Adipocyte (in vitro differentiated cells): ENCODE results near the gene SOX10.
A peak's percentile ranks its signal among the peaks of the same experiment; 100 is the strongest.

ENCODE experiments used
- DNase-seq: peaks from one replicate; pipeline ENCODE4 v3.0.0-alpha.2; 2015; ENCODE audit warnings: low read depth
- H3K27me3 ChIP-seq: replicated peaks from 2 replicates; pipeline ENCODE4 v1.7.0; 2013; ENCODE audit warnings: mild to moderate bottlenecking, low read length, moderate library complexity; ENCODE audit not compliant: control insufficient read depth, insufficient read depth
- H3K36me3 ChIP-seq: 2 replicates; pipeline ENCODE4 v1.7.0; 2013; ENCODE audit warnings: low read length, mild to moderate bottlenecking, moderate library complexity; ENCODE audit not compliant: control insufficient read depth, insufficient read depth, severe bottlenecking
- H3K4me1 ChIP-seq: 2 replicates; pipeline ENCODE4 v1.7.0; 2013; ENCODE audit warnings: mild to moderate bottlenecking, low read length, moderate library complexity; ENCODE audit not compliant: control insufficient read depth, insufficient read depth
- H3K4me3 ChIP-seq: 2 replicates; pipeline ENCODE4 v1.7.0; 2013; ENCODE audit warnings: mild to moderate bottlenecking, low read length, moderate library complexity
- H3K9ac ChIP-seq: 2 replicates; pipeline ENCODE4 v1.7.0; 2013; ENCODE audit warnings: mild to moderate bottlenecking, low read length, moderate library complexity
- H3K9me3 ChIP-seq: 2 replicates; pipeline ENCODE4 v1.7.0; 2013; ENCODE audit warnings: mild to moderate bottlenecking, low read length, moderate library complexity; ENCODE audit not compliant: control insufficient read depth

SOX10 gene

GRCh38 chr22:38026130-38027111 is 42.1 kb upstream of the SOX10 start:
- H3K36me3 ChIP-seq, result no peaks in the 10 kb centered on the region
- DNase-seq, result no peak

DNA sequence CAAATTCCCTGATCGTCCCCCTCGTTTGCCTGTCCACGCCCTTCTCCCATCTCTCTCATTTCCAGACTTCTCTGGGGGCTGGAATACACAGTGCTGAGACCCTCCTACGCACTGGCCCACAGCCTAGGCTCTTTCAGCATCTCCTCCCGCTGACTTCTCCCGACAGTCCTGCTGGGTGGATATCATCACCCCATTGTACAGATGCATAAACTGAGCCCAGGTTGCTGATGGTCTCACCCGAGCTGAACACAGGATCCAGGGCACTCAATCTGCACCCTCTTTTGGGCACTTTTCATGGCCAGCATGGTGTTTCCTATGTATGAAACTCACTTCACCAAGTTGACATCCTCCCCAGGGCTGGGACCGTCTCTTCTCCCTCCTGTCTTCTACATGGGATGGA is 41.2 kb upstream of the SOX10 start:
- no peak overlapping the region for H3K9ac ChIP-seq
- H3K9me3 ChIP-seq, result no peaks in the 10 kb centered on the region
- H3K27me3 ChIP-seq, result peaks cover 11% of the 10 kb centered on the region
- no peak overlapping the region for H3K4me3 ChIP-seq
- no peaks in the 10 kb centered on the region for H3K36me3 ChIP-seq
- DNase-seq, result no peak
- H3K4me1 ChIP-seq, result peaks cover 5% of the 10 kb centered on the region

More at GRCh38 chr22:38026130-38027111, 42.1 kb upstream of the SOX10 start:
- Histone ChIP-seq H3K4me1 (peaks cover 6% of the 10 kb centered on the region), H3K9ac (no peak overlapping the region), H3K27me3 (peaks cover 11% of the 10 kb centered on the region), H3K4me3 (no peak overlapping the region), H3K9me3 (no peaks in the 10 kb centered on the region)

DNA sequence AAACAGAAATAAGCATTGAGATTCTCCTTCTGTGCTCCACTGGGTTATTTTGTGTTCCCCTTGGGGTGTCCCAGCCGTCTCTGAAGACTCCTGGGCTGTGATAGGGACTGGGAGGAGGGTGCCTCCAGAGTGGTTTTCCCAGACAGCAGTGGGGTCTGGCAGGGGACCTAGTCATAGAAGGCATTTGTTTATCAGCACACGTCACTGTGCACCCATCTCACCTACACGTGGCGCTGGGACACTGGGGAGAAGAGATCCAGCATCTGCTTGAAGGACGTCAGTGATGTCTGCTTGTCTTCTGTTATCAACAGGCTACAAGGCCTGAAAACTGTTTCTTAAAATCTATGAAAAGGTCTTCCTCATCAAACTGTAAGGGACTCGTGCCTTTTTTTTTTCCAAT is 38.7 kb upstream of the SOX10 start:
- Histone ChIP-seq H3K36me3 (no peaks in the 10 kb centered on the region), H3K4me3 (no peak overlapping the region), H3K4me1 (no peaks in the 10 kb centered on the region), H3K27me3 (peaks cover 11% of the 10 kb centered on the region), H3K9me3 (no peaks in the 10 kb centered on the region), H3K9ac (no peak overlapping the region)
- DNase-seq, result no peak

GRCh38 chr22:38021206-38021605 is 36.9 kb upstream of the SOX10 start:
- Histone ChIP-seq H3K36me3 (no peaks in the 10 kb centered on the region), H3K27me3 (peaks cover 11% of the 10 kb centered on the region), H3K9ac (no peak overlapping the region), H3K4me1 (peaks cover 12% of the 10 kb centered on the region), H3K4me3 (no peak overlapping the region), H3K9me3 (no peaks in the 10 kb centered on the region)
- no peak for DNase-seq

DNA sequence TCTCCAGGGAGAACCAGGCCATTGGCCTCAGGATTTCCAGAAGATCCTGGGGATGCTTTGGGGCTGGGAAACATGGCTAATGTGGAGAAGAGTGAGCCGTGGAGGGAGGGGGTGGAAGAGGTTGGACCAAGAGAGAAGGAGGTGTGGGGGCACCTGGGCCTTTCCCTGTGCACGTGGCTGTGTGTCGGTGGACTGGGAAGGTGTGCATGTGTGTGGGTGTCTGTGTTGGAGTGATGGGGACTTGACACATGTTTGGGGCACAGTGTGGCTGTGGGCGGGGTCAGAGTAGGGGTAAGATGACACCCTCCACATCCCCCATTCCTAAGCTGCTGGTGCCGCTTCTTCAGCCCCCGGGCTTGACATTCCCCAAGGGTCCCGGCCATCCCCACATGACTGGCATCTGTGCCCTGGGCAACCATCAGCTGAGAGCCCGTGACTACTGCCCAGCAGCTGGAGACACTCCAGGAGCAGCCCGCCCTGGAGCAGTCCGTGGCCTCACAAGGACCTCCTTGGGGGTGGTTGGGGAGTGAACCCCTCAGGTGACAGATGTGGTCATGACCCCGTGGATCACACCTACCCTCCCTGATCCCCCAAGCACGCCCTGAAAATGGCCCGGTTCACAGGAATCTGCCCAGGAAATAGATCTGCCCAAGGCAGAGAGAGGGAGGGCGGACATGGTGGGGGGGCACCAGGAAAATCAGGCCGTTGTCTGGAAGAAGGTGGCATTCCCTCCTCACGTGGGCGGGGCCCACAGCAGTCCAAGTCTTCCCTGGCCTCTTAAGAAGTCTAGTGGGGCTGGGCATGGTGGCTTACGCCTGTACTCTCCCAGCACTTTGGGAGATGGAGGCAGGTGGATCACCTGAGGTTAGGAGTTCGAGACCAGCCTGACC is 34.8 kb upstream of the SOX10 start:
- Histone ChIP-seq H3K4me1 (peaks cover 12% of the 10 kb centered on the region), H3K9me3 (no peaks in the 10 kb centered on the region)

GRCh38 chr22:38017939-38018885 is 33.9 kb upstream of the SOX10 start:
- no peaks in the 10 kb centered on the region for H3K27me3 ChIP-seq

More for the DNA sequence above, 34.8 kb upstream of the SOX10 start:
- H3K4me3 ChIP-seq, result no peak overlapping the region
- H3K9ac ChIP-seq, result no peak overlapping the region
- DNase-seq, result no peak
- H3K36me3 ChIP-seq, result no peaks in the 10 kb centered on the region
- no peaks in the 10 kb centered on the region for H3K27me3 ChIP-seq

DNA sequence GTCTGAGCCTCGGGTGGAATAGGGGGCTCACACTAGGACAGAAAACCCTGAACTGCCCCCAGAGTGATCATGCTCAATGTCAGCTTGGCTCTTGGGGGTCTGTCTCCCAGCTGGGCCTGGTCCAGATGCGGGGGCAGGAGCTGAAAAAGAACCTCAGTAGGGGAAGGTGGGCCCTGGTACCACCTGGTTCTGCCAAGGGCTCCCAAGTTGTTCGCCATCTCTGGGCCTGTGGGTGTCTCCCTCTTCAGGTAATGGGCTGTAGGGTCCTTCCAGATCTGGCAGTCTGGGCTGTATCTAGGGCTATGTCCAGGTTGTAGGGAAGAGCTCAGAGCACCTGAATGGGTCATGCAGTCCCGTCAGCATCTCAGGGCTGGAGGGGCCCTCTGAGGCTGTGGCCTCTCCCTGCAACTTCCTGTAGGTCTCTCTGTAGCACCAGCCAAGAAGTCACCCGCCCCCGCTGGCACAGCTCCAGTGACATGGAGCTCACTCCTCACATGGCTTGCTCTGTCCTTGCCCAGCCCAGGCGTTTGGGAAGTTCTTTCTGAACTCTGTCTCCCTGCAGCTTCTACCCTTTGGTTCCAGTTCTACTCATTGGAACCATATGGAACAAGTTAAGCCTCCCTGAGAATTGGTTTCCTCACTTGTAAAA is 33.0 kb upstream of the SOX10 start:
- Histone ChIP-seq H3K36me3 (no peaks in the 10 kb centered on the region), H3K4me1 (peaks cover 12% of the 10 kb centered on the region), H3K9ac (no peak overlapping the region), H3K9me3 (no peaks in the 10 kb centered on the region), H3K4me3 (no peak overlapping the region), H3K27me3 (no peaks in the 10 kb centered on the region)
- DNase-seq, result peak; percentile 54

More at GRCh38 chr22:38017939-38018885, 33.9 kb upstream of the SOX10 start:
- Histone ChIP-seq H3K4me3 (no peak overlapping the region), H3K9me3 (no peaks in the 10 kb centered on the region), H3K9ac (no peak overlapping the region), H3K4me1 (peaks cover 12% of the 10 kb centered on the region), H3K36me3 (no peaks in the 10 kb centered on the region)
- no peak for DNase-seq

GRCh38 chr22:38016182-38017151 is 32.1 kb upstream of the SOX10 start:
- H3K4me3 ChIP-seq, result no peak overlapping the region
- no peaks in the 10 kb centered on the region for H3K9me3 ChIP-seq
- peaks cover 12% of the 10 kb centered on the region for H3K4me1 ChIP-seq
- H3K9ac ChIP-seq, result no peak overlapping the region
- H3K27me3 ChIP-seq, result no peaks in the 10 kb centered on the region
- H3K36me3 ChIP-seq, result no peaks in the 10 kb centered on the region
- DNase-seq, result no peak

DNA sequence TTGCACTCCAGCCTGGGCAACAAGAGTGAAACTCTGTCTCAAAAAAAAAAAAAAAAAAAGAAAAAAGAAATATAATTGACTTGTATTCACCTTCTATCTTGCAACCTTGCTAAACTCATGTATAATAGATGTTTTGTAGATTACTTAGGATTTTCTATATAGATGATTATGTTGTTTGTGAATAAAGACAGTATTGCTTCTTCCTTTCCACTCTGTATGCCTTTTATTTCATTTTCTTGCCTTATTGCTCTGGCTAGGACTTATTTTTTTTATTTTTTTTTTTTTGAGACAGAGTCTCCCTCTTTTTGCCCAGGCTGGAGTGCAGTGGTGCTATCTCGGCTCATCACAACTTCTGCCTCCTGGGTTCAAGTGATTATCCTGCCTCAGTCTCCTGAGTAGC is 29.7 kb upstream of the SOX10 start:
- no peaks in the 10 kb centered on the region for H3K36me3 ChIP-seq
- no peaks in the 10 kb centered on the region for H3K9me3 ChIP-seq
- no peak overlapping the region for H3K4me3 ChIP-seq
- DNase-seq, result no peak
- H3K9ac ChIP-seq, result no peak overlapping the region
- H3K27me3 ChIP-seq, result no peaks in the 10 kb centered on the region
- H3K4me1 ChIP-seq, result peaks cover 12% of the 10 kb centered on the region
